Measurements from ENCODE around the gene CACNB2.
"Not testable (repeated sequence)": the region's sequence is repeated elsewhere in the genome, so short reads cannot be mapped to it uniquely, and the experiment has no call there.

CACNB2 gene

GRCh38 chr10:18401416-18402195 lies 261.4 kb downstream of the CACNB2 start:
- DNase-seq (ENCODE audit: low read depth), result no peak

GRCh38 chr10:18402853-18403252 lies 262.6 kb downstream of the CACNB2 start:
- DNase-seq (ENCODE audit: low read depth), result no peak

DNA sequence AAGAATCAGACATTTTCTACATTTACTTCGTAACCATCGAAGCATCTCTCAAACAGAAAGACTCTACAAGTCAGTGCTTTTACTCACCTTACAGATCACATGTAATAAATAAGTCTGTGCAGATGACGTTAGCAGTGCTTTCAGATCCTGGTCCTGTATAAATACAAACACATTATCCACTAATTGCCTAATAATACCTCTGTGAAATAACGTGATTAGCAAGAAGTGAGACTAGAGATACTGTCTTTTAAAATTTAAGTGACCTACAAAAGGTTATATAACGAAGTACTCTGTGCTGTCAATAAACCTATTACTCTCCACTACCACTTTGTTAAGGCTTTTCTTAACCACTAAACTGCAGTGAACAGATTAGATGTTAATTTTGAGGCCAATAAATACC lies 264.3 kb downstream of the CACNB2 start:
- no peak for DNase-seq (ENCODE audit: low read depth)

GRCh38 chr10:18406136-18406535 lies 265.9 kb downstream of the CACNB2 start:
- no peak for DNase-seq (ENCODE audit: low read depth)

DNA sequence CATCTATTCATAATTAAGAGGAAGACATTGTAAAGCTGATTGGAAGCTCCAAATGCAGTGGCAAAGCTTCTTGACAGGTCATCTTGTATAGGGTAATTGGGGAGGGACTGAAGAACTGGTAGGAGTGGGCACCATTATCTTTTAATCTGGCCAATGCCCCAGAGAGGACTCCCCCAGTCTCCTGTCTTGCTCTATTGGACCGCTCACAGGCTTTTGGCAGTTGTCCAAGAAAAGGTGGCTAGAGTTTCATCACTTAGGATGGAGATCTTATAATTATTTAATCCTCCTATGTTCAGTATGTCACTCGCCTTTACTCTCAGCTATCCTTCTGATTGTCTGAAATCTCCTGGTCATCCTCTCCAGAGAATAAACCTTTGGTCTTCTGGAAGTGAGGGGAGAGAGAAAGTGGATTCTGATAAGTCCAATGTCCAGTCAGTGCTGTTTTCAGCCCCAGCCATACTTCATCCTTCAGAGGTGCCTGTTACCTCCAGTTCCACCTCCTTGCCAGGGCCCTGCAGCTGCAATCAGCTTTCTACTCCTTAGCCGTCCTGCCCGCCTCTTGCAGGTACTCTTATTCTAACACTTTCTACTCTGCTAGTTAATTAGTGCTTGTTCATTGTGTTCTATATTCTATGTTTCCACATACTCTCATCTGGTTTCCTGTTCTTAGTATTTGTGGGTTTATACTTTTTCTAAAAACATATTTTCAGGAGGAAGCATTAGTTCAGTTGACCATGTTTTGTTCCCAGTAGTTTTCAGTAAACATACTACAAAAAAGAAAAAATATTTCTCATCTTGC lies 269.6 kb downstream of the CACNB2 start:
- no peak for DNase-seq (ENCODE audit: low read depth)

DNA sequence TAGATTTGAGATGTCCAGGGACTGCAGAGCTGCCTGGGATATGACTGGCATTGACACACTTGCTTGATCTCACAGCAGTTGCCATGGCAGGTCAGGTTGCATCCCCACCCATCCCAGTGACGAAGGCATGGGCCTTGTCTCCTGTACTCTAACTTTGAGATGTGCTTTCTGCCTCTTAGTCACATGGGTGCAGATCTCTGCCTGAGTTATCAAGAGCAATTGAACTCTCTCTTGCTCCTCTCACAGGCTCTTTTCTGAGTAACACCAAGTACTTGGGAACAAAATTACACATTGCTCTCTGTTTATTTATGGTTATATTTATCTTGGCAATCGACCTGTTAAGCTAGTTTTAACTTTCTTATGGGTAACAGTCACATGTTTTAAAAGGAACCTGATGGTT lies 273.8 kb downstream of the CACNB2 start:
- no peak for DNase-seq (ENCODE audit: low read depth)

DNA sequence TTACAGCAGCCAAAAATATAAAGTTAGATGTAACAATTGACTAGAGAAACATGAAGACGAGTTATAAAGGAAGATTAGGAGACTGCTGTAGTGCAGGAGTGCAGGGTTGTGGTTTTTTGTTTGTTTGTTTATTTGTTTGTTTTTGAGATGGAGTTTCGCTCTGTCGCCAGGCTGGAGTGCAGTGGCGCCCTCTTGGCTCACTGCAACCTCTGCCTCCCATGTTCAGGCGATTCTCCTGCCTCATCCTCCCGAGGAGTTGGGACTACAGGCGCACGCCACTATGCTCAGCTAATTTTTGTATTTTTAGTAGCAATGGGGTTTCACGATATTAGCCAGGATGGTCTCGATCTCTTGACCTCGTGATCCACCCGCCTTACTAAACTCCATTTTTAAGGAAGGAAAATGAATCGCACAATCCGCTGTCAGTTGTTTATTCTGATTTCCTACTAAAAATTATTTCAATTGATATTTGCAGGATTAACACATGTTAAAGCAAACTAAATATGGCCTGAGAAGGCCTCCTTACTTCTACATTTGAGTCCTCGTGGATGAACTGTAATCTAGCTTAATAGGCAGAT lies 277.8 kb downstream of the CACNB2 start:
- DNase-seq (ENCODE audit: low read depth), result no peak

- no peak for DNase-seq (ENCODE audit: low read depth)
These were observed 278.5 kb downstream of the CACNB2 start for GRCh38 chr10:18418541-18419215.

GRCh38 chr10:18419945-18420344 lies 279.7 kb downstream of the CACNB2 start:
- DNase-seq (ENCODE audit: low read depth), result no peak

DNA sequence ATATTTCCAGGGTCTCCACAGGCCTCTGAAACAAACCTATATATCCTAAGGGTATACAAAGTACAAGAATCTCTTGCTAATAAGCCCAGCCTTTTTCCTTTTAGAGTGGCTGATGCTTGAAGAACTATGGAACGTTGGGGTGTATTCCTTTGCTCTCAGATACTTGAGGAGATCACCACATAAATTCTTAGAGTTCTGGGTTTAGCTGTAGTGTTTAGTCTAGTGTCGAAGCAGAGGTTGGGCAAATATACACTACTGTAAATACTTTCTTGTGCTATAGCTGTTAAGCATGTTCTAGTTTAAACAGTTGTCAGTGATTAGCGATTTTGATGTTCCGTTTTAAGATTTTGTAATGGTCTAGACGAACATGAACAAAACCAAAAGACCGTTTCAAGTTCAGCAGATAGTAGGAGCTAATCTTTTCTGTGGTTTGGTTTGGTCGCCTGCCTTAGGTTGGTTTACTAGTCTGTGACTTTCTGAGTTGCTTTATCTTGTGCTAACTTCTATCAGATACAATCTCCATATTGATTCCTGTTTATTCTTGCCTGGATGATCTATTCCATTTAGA lies 281.6 kb downstream of the CACNB2 start:
- no peak for DNase-seq (ENCODE audit: low read depth)

DNA sequence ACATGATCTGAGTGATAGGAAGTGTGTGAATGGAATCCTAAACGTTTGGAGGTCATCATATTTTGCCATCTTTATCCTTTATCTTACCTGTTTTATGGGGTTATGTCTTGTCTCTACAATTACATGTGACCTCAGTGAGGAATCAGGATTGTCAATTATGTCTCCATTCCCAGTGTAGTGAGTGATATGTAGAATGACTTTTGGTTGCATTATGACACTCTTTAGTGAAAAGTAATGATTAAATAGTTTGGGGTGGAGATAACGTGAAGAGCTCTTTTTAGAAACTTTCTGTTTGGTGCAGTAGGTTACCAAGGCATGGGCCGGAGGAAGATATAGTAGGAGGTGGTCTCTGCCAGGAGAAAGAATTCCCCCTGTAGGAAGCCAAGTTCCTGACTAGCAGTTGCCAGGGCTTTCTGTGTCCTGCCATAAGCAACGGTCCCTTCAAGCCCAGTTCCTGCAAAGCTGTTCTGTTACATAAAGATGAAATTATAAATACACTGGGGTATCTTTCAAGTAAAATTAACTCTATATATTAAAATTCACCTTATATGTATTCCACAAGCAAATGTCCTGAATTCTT lies 282.9 kb downstream of the CACNB2 start:
- DNase-seq (ENCODE audit: low read depth), result no peak

DNA sequence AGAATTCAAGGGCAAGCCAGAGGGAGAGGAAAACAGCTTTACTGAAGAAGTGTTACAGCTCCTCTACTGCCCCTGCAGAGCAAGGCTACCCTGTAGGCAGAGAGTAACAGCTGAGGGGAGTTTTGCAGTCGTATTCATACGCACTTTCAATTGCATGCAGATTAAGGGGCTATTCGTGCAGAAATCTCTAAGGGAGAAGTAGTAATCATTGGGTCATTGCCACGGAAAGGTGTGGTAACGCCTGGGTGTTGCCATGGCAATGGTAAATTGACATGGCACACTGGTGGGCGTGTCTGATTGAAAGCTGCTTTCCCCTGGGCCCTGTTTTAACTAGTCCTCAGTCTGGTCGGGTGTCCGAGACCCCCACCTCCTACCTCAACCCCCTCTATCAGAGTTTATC lies 284.0 kb downstream of the CACNB2 start:
- DNase-seq (ENCODE audit: low read depth), result no peak

DNA sequence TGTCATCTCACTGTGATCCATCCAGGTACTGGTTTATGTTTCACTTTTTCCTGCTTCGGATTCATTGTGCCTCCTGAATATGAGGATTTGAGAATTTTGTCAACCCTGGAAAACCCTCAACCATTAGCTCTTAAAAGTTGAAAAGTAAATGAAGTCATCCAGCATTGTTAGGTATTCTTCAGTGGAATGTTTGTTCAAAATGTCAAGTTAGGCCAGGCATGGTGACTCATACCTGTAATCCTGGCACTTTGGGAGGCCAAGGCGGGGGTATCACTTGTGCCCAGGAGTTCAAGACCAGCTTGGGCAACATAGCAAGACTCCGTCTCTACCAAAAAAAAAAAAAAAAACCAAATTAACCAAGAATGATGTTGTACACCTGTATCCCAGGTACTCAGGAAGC lies 289.1 kb downstream of the CACNB2 start:
- no peak for DNase-seq (ENCODE audit: low read depth)

DNA sequence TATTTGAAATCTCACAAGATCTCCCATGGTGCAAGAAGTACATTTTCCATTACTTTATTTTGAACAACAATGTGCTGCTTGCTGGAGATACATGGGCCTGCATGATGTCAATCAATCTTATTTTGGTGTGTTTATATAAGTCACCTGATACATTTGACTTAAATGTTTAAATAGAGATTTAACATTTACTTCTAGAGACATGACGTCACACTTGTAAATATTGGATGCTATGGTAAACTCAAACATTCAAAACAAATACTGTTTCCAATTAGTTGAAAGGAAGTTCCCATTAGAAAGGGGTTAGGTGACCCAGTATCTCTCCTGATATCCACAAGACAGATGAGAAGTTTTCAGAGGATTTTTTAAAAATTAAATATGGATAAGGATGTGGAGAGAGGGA lies 296.7 kb downstream of the CACNB2 start:
- no peak for DNase-seq (ENCODE audit: low read depth)

DNA sequence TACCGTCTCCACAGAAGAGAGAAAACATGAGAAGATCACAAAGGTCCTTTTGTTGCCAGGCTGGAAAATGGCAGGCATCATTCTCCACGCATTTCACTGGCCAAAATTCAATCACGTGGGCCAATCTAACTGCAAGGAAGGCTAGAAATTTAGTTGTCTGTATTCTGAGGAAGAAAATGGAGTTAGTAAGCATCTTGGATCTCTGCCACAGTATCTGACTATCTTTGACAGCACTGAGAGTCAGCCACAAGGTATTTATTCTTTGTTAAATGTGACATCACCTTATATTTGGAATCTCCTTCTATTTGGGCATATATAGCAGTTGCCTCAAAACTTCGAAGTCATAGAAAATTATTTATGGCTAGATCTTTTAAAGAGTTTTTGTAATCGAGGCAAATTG lies 297.3 kb downstream of the CACNB2 start:
- DNase-seq (ENCODE audit: low read depth), result no peak

DNA sequence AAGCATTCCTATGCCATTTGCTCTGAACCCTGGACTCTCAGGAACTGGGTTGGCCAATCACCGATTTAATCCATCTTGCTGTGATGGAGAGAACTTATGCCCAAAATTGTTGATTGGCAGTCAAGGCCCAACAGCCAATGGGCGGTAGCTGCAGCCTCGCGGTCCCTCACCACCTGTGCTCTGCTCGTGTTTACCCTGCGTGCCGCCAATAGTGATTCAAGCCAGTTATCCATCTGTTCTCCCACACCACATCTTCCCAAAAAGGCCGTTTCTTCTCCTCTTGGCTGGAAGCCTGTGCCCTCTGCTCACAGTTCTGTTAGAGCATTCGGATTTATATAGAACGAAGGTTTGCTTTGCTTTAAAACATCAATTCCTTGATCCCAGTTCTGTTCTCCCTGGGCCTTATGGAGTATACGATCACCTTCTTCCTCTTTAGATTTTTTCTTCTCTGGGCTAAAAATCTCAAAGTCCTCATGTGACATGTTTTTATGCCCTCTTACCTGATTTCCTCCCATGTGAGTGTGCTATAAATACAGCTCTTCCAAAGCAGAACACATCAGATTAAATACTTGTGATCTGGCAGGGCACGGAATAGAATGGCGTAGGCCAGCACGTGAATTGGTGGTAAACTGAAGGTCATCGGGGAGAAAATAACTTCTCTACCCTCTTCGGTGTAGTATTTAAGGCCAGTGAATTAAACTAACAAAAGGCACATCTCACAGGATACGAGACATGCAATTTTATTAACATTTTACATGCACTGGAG lies 298.3 kb downstream of the CACNB2 start:
- no peak for DNase-seq (ENCODE audit: low read depth)

- DNase-seq (ENCODE audit: low read depth), result no peak
These were observed 299.4 kb downstream of the CACNB2 start for GRCh38 chr10:18439601-18440000.

DNA sequence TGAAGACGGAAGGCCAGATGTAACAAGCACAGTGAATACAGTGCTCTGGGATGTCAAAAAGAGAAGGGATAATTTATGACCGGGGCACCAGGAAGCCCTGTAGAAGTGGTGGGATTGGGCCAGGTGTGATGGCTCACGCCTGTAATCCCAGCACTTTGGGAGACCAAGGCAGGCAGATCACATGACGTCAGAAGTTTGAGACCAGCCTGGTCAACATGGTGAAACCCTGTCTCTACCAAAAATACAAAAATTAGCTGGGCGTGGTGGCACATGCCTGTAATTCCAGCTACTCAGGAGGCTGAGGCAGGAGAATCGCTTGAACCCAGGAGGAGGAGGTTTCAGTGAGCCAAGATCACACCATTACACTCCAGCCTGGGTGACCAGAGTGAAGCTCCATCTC lies 305.4 kb downstream of the CACNB2 start:
- DNase-seq (ENCODE audit: low read depth), result not testable (repeated sequence)

DNA sequence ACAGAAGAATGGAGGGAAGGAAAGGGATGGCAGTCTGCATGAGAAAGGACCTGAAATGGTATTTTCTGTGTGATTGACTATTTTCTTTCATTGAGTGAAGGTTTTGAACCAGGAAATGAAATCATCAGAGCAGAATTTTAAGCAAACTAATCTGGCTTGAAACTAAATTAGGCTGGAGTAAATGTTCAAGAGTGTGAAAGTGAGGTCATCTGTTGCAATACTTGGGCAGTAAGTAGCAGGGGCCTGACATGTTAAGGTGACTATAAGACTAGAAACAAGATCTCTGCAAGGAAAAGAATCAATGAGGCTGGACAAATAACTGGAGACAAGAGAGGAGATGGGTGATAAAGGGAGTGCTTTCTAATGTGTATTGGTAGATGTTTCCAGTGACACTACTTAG lies 306.0 kb downstream of the CACNB2 start:
- no peak for DNase-seq (ENCODE audit: low read depth)

- no peak for DNase-seq (ENCODE audit: low read depth)
These were observed 309.4 kb downstream of the CACNB2 start for GRCh38 chr10:18449611-18450026.

DNA sequence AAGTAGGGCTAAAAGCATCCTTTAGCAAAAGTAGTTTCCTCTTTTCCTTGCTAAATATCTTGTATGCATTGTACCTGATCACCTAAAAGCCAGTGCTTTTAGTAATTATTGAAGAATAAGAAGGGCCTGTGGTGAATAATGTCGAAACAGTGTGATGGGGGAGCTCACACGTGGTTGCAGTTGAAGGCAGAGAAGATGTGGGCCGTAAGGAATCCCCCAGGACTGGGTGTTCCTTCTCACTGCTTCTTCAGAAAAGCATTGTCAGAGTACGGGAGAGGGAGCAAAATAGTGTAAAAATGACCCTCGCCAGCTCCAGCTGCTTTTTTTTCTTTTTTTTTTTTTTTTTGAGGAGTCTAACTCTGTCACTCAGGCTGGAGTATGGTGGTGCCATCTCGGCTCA lies 310.1 kb downstream of the CACNB2 start:
- no peak for DNase-seq (ENCODE audit: low read depth)

Measured in activated gamma-delta T cell treated with anti-CD3 and anti-CD28 coated beads, Interleukin-2, amount 50 U/mL, for 16 hours (primary cell).